ENCODE results near the gene SRCIN1. TPM values are rescaled to one million over a fixed set of nuclear protein-coding genes. Genes with fewer than 3 reads are reported as not detected.
"Not testable (repeated sequence)": the region's sequence is repeated elsewhere in the genome, so short reads cannot be mapped to it uniquely, and the experiment has no call there.

The SRCIN1 gene
- total RNA-seq, 1 donor from 2014 or later: 8.4 TPM

GRCh38 chr17:38625482-38625881 lies 19.7 kb upstream of the SRCIN1 start:
- no peak overlapping the region for H3K4me3 Mint-ChIP-seq
- no peak overlapping the region for H3K27ac Mint-ChIP-seq (ENCODE audit: unreplicated experiment)
- no peaks in the 10 kb centered on the region for H3K27me3 Mint-ChIP-seq (ENCODE audit: low read depth)
- H3K36me3 Mint-ChIP-seq (ENCODE audit: low read depth): no peaks in the 10 kb centered on the region
- DNase-seq (ENCODE audit: low read depth, low spot score): no peak
- H3K4me1 Mint-ChIP-seq: peaks cover 8% of the 10 kb centered on the region
- TF ChIP-seq CTCF (conservative IDR thresholded peaks at IDR 0.05): no peak
- H3K9me3 Mint-ChIP-seq: peaks cover 2% of the 10 kb centered on the region

- not testable (repeated sequence) for H3K4me1 Mint-ChIP-seq; H3K27ac Mint-ChIP-seq (ENCODE audit: unreplicated experiment); H3K9me3 Mint-ChIP-seq
Observed at GRCh38 chr17:38624782-38625355, 19.1 kb upstream of the SRCIN1 start.

GRCh38 chr17:38621538-38621937 lies 15.8 kb upstream of the SRCIN1 start:
- no peak overlapping the region for H3K27ac Mint-ChIP-seq (ENCODE audit: unreplicated experiment)
- no peak for DNase-seq (ENCODE audit: low read depth, low spot score)
- H3K27me3 Mint-ChIP-seq (ENCODE audit: low read depth): no peaks in the 10 kb centered on the region
- H3K36me3 Mint-ChIP-seq (ENCODE audit: low read depth): no peaks in the 10 kb centered on the region
- no peaks in the 10 kb centered on the region for H3K9me3 Mint-ChIP-seq
- H3K4me3 Mint-ChIP-seq: no peak overlapping the region
- TF ChIP-seq CTCF (conservative IDR thresholded peaks at IDR 0.05): no peak
- H3K4me1 Mint-ChIP-seq: peaks cover 3% of the 10 kb centered on the region

More at GRCh38 chr17:38624782-38625355, 19.1 kb upstream of the SRCIN1 start:
- H3K4me3 Mint-ChIP-seq; H3K27me3 Mint-ChIP-seq (ENCODE audit: low read depth); H3K36me3 Mint-ChIP-seq (ENCODE audit: low read depth); DNase-seq (ENCODE audit: low read depth, low spot score): not testable (repeated sequence)

- H3K9me3 Mint-ChIP-seq: no peaks in the 10 kb centered on the region
- H3K27ac Mint-ChIP-seq (ENCODE audit: unreplicated experiment): no peak overlapping the region
- peaks cover 3% of the 10 kb centered on the region for H3K4me1 Mint-ChIP-seq
- TF ChIP-seq CTCF (conservative IDR thresholded peaks at IDR 0.05): no peak
- no peaks in the 10 kb centered on the region for H3K27me3 Mint-ChIP-seq (ENCODE audit: low read depth)
- no peak for DNase-seq (ENCODE audit: low read depth, low spot score)
- H3K4me3 Mint-ChIP-seq: no peak overlapping the region
- no peaks in the 10 kb centered on the region for H3K36me3 Mint-ChIP-seq (ENCODE audit: low read depth)
Observed at GRCh38 chr17:38620551-38621277, 15.0 kb upstream of the SRCIN1 start.

- Mint-ChIP-seq H3K27me3 (ENCODE audit: low read depth) (no peaks in the 10 kb centered on the region), H3K27ac (ENCODE audit: unreplicated experiment) (no peak overlapping the region), H3K4me3 (no peak overlapping the region), H3K9me3 (no peaks in the 10 kb centered on the region), H3K36me3 (ENCODE audit: low read depth) (no peaks in the 10 kb centered on the region), H3K4me1 (peaks cover 3% of the 10 kb centered on the region)
- no peak for DNase-seq (ENCODE audit: low read depth, low spot score)
- TF ChIP-seq CTCF (conservative IDR thresholded peaks at IDR 0.05): no peak
Observed at GRCh38 chr17:38619937-38620550, 14.3 kb upstream of the SRCIN1 start.

- no peaks in the 10 kb centered on the region for H3K27me3 Mint-ChIP-seq (ENCODE audit: low read depth)
- H3K4me3 Mint-ChIP-seq: no peak overlapping the region
- H3K27ac Mint-ChIP-seq (ENCODE audit: unreplicated experiment): no peak overlapping the region
- no peaks in the 10 kb centered on the region for H3K9me3 Mint-ChIP-seq
- DNase-seq (ENCODE audit: low read depth, low spot score): no peak
- TF ChIP-seq CTCF (conservative IDR thresholded peaks at IDR 0.05): no peak
- H3K4me1 Mint-ChIP-seq: peaks cover 3% of the 10 kb centered on the region
- H3K36me3 Mint-ChIP-seq (ENCODE audit: low read depth): no peaks in the 10 kb centered on the region
Observed at GRCh38 chr17:38619451-38619795, 13.7 kb upstream of the SRCIN1 start.
